ENCODE measurements around the gene MZT2B.
"Not testable (repeated sequence)": the region's sequence is repeated elsewhere in the genome, so short reads cannot be mapped to it uniquely, and the experiment has no call there.

MZT2B gene
- total RNA-seq, result 54.6 reads per million, percentile 70 among the genes with 10 or more reads in this experiment

- peak; percentile 84 for DNase-seq
Measured at GRCh38 chr2:130181880-130182682, at the start of gene MZT2B. TSS of gene MZT2B (plus strand) at chr2:130182262. CDS start at chr2:130182283, 21 bp downstream.

- DNase-seq, result no peak
Measured at GRCh38 chr2:130135692-130136541, 46.1 kb upstream of the MZT2B start.

GRCh38 chr2:130136546-130136945 is 45.5 kb upstream of the MZT2B start:
- not testable (repeated sequence) for DNase-seq

- not testable (repeated sequence) for DNase-seq
Measured at GRCh38 chr2:130137118-130137517, 44.9 kb upstream of the MZT2B start.

GRCh38 chr2:130138326-130138725 is 43.7 kb upstream of the MZT2B start:
- not testable (repeated sequence) for DNase-seq

- not testable (repeated sequence) for DNase-seq
Measured at GRCh38 chr2:130138841-130139251, 43.2 kb upstream of the MZT2B start.

GRCh38 chr2:130139331-130140280 is 42.5 kb upstream of the MZT2B start:
- not testable (repeated sequence) for DNase-seq

GRCh38 chr2:130140516-130140915 is 41.5 kb upstream of the MZT2B start:
- not testable (repeated sequence) for DNase-seq

- not testable (repeated sequence) for DNase-seq
Measured at GRCh38 chr2:130141002-130141401, 41.1 kb upstream of the MZT2B start.

- not testable (repeated sequence) for DNase-seq
Measured at GRCh38 chr2:130141645-130142370, 40.3 kb upstream of the MZT2B start.

- DNase-seq, result not testable (repeated sequence)
Measured at GRCh38 chr2:130142396-130143265, 39.4 kb upstream of the MZT2B start.

- not testable (repeated sequence) for DNase-seq
Measured at GRCh38 chr2:130143266-130144039, 38.6 kb upstream of the MZT2B start.

- DNase-seq, result peak; percentile 16
Measured at GRCh38 chr2:130145006-130145414, 37.1 kb upstream of the MZT2B start, which contains the start of gene CCDC74B. TSS of gene CCDC74B (minus strand) at chr2:130145112. CDS start at chr2:130144996, 116 bp downstream.

- not testable (repeated sequence) for DNase-seq
Measured at GRCh38 chr2:130148515-130148914, 33.5 kb upstream of the MZT2B start.

- DNase-seq, result no peak
Measured at GRCh38 chr2:130150181-130151144, 31.6 kb upstream of the MZT2B start.

- not testable (repeated sequence) for DNase-seq
Measured at GRCh38 chr2:130151145-130151512, 30.9 kb upstream of the MZT2B start.

GRCh38 chr2:130152136-130152815 is 29.8 kb upstream of the MZT2B start:
- DNase-seq, result not testable (repeated sequence)

Data from effector CD4-positive, alpha-beta T cell (primary cell).